Astrocyte (in vitro differentiated cells and primary cell): ENCODE measurements around the gene SMCO3.

Experiments
- CTCF ChIP-seq: IDR thresholded peaks from 2 replicates; pipeline ENCODE4 v1.5.1; 2011; ENCODE audit warnings: low read depth, mild to moderate bottlenecking, inconsistent platforms, low read length, moderate library complexity; ENCODE audit not compliant: insufficient read depth
- EZH2 ChIP-seq: IDR thresholded peaks from 2 replicates; pipeline ENCODE4 v1.6.1; 2012; ENCODE audit warnings: mild to moderate bottlenecking, low read length, inconsistent platforms; ENCODE audit not compliant: insufficient read depth

- TF ChIP-seq CTCF (no peak), EZH2 (no peak)
These were observed 38.9 kb upstream of the SMCO3 start for GRCh38 chr12:14852880-14853279.
